ENCODE results near the gene PRXL2B. TPM values are rescaled to one million over a fixed set of nuclear protein-coding genes. Genes with fewer than 3 reads are reported as not detected.

Gene PRXL2B
- total and polyA plus RNA-seq, 10 of the 15 experiments (the other 5 are each of a cell fraction or from before 2014, with no cell fraction given) = 0.44 to 5.6 (median 4.0) TPM

DNA sequence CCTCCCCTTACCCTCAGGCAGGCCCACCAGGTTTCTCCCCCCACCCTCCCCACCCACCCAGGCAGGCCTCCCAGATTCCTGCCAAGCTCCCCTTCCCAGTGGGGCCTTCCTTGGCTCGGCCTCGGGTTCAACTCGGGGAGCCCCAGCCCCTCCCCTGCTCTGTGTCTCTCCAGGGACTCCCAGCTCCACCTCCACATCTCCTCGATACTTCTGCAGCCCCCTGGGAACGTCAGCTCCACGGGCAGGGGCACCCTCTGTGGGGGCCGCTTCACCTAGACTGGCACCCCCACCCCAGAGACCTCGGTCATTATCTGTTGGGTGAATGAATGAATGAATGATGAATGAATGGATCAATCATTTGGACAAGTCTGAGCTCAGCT lies 45.5 kb downstream of the PRXL2B start (continued):
- TF ChIP-seq CUX1 (IDR thresholded peaks at IDR 0.05; ENCODE audit: insufficient replicate concordance, low read depth, low read length) = no peak
- no peak for TF ChIP-seq RCOR1 (conservative IDR thresholded peaks at IDR 0.05; ENCODE audit: low read depth, low read length)
- no peak for TF ChIP-seq ELK1 (IDR thresholded peaks at IDR 0.05; ENCODE audit: low read depth, low read length)
- no peak for TF ChIP-seq SMARCA5 (IDR thresholded peaks at IDR 0.05)

DNA sequence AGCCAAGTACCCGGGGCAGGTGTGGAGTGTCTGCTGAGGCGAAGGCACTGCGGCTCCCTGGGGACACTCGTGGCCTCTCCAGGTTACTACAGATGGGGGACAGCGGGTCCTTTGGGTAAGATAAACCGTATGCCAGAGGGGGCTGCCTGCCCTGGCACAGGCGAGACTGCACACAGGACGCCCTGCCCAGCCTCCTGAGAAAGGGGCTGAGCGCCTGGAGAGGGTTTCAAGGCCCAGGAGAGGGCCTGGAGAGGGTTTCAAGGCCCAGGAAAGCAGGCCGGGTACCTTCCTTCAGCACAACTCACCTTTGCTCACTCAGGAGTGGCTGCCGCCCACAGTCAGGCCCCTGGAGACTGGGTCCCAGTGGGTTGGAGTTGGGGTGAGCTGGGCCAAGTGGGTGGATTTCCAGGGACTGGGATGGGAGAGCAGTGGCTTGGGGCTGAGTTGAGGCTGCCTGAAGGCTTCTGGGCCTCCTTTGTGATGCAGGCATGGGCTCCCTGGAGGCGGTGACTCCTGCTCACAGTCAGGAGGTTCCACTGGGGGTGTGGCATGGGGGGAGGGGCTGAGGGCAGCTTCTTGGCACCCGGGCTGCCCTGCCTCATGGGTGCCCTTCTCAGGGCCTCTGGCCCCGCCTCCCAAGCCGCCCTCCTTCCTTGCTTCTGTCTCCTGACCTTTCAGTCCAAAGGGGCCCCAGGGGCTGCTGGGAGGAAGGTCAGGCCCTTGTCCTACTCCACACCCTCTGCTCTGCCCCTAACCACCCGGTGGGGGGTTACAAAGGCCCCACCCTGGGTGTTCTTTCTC lies 46.2 kb downstream of the PRXL2B start, which contains the start of gene MMEL1:
TSS of gene MMEL1 (minus strand) at position 456 of the 801 bp plus-strand sequence. CDS start 3,532 bp downstream, outside the sequence.
- ChIA-PET RAD21 (ENCODE audit: unreplicated experiment) (no interaction called here), CTCF (no interaction called here), POLR2A (no interaction called here), SMC1A (ENCODE audit: uncharacterized antibody, unreplicated experiment) (no interaction called here)
- Histone ChIP-seq H3K9me3 (replicated peaks; ENCODE audit: control insufficient read depth, insufficient read depth, low read length) (no peaks in the 10 kb centered on the region; the same call in 2 of the 3 replicates), H3K27ac (ENCODE audit: control insufficient read depth, insufficient read depth) (no peak within 1 kb of the TSS), H3K79me2 (ENCODE audit: control insufficient read depth, insufficient read depth, low read length) (no peaks in the 10 kb centered on the region), H3K4me3 (no peak within 1 kb of the TSS), H3K27me3 (replicated peaks in 1 of 2; ENCODE audit: control insufficient read depth in 2 of 2, insufficient read depth in 2 of 2, low read length in 1 of 2) (no peaks in the 10 kb centered on the region; a peak in 1 of 4 replicates), H4K20me1 (ENCODE audit: control insufficient read depth, insufficient read depth) (no peaks in the 10 kb centered on the region), H3K4me2 (ENCODE audit: control insufficient read depth, insufficient read depth) (no peak within 1 kb of the TSS), H3K4me1 (ENCODE audit: control insufficient read depth, insufficient read depth, low read length) (no peaks in the 10 kb centered on the region), H3K9ac (ENCODE audit: control insufficient read depth, insufficient read depth, low read length) (no peak within 1 kb of the TSS), H3K36me3 (ENCODE audit: control insufficient read depth in 2 of 2, insufficient read depth in 2 of 2, low read length in 1 of 2) (no peaks in the 10 kb centered on the region), H2AFZ (ENCODE audit: control insufficient read depth, low read depth, low read length) (no peak within 1 kb of the TSS)
- ATAC-seq (no peak), DNase-seq (ENCODE audit: low read depth, low spot score) (no peak), FAIRE-seq (no peak)
- in situ Hi-C loops (cut with MboI) (no loop called here), intact Hi-C loops (cut with micrococcal nuclease; ENCODE audit: unreplicated experiment) (no loop called here)
- 13% methylated on average over 16 of the region's 16 CpGs for WGBS (ENCODE audit: insufficient coverage, insufficient replicate concordance, low lambda C conversion rate, missing lambda C conversion rate)
- BruUV-seq (replicated peaks) = no TSS peak
- TF ChIP-seq SREBF2 (IDR thresholded peaks at IDR 0.05; ENCODE audit: low read length) (no peak), ZNF622 (IDR thresholded peaks at IDR 0.05) (no peak), SRF (IDR thresholded peaks at IDR 0.05; ENCODE audit: low read depth in 2 of 2, low read length in 2 of 2) (no peak), MTA2 (IDR thresholded peaks at IDR 0.05; ENCODE audit: low read depth) (no peak), EP300 (IDR thresholded peaks at IDR 0.05; ENCODE audit: borderline replicate concordance in 1 of 2, control insufficient read depth in 1 of 2, low read depth in 2 of 2, low read length in 2 of 2) (no peak), ASH2L (IDR thresholded peaks at IDR 0.05; ENCODE audit: borderline replicate concordance, low read depth) (no peak), NR2F1 (conservative IDR thresholded peaks at IDR 0.05) (no peak), CREM (IDR thresholded peaks at IDR 0.05; ENCODE audit: low read depth) (no peak), ELK1 (IDR thresholded peaks at IDR 0.05; ENCODE audit: low read depth, low read length) (no peak)
- TF ChIP-seq, protein P1, sequence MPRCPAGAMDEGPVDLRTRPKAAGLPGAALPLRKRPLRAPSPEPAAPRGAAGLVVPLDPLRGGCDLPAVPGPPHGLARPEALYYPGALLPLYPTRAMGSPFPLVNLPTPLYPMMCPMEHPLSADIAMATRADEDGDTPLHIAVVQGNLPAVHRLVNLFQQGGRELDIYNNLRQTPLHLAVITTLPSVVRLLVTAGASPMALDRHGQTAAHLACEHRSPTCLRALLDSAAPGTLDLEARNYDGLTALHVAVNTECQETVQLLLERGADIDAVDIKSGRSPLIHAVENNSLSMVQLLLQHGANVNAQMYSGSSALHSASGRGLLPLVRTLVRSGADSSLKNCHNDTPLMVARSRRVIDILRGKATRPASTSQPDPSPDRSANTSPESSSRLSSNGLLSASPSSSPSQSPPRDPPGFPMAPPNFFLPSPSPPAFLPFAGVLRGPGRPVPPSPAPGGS (IDR thresholded peaks at IDR 0.05; ENCODE audit: borderline replicate concordance, insufficient read depth, low read depth, low read length, poor library complexity, severe bottlenecking) = no peak

Measured in GM12878 (cell line).